ENCODE data around the gene KIFBP.
"Not testable (repeated sequence)": the region's sequence is repeated elsewhere in the genome, so short reads cannot be mapped to it uniquely, and the experiment has no call there.

Gene KIFBP, protein sequence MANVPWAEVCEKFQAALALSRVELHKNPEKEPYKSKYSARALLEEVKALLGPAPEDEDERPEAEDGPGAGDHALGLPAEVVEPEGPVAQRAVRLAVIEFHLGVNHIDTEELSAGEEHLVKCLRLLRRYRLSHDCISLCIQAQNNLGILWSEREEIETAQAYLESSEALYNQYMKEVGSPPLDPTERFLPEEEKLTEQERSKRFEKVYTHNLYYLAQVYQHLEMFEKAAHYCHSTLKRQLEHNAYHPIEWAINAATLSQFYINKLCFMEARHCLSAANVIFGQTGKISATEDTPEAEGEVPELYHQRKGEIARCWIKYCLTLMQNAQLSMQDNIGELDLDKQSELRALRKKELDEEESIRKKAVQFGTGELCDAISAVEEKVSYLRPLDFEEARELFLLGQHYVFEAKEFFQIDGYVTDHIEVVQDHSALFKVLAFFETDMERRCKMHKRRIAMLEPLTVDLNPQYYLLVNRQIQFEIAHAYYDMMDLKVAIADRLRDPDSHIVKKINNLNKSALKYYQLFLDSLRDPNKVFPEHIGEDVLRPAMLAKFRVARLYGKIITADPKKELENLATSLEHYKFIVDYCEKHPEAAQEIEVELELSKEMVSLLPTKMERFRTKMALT

DNA sequence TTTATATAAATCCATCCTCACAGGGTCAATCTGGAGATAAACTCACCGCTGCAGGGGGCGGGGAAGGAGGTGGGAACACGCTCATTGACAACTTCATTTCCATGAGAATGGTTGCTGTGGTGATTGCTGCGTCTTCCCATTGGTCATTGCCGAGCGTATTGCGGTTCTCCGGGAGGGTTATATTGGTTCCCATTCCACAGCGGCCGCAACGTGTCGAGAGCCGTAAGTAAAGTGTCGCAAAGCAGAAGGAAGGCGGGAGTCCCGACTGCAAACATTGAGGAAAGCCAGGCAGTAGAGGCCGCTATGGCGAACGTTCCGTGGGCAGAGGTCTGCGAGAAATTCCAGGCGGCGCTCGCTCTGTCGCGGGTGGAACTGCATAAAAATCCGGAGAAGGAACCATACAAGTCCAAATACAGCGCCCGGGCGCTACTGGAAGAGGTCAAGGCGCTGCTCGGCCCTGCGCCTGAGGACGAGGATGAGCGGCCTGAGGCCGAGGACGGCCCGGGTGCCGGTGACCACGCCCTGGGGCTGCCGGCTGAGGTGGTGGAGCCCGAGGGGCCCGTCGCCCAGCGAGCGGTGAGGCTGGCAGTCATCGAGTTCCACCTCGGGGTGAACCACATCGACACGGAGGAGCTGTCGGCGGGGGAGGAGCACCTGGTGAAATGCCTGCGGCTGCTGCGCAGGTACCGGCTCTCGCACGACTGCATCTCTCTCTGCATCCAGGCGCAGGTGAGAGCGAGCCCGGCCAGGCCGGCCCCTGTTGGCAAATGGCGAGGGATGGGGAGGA, at the start of gene KIFBP:
Gene KIFBP, plus strand, starts transcription at position 274 of the 787 bp plus-strand sequence. Its CDS starts 30 bp downstream, at position 304.
- peak within 1 kb of the TSS; percentile 94 for H3K4me3 ChIP-seq (ENCODE audit: low read depth, low read length)
- no peaks in the 10 kb centered on the region for H3K27me3 ChIP-seq (ENCODE audit: control insufficient read depth, insufficient read depth, low read length)
- H3K9me3 ChIP-seq (ENCODE audit: control insufficient read depth, insufficient read depth, low read length) = no peaks in the 10 kb centered on the region
- peaks cover 4% of the 10 kb centered on the region for H3K36me3 ChIP-seq (ENCODE audit: control insufficient read depth, insufficient read depth, low read length)
- H3K9ac ChIP-seq (ENCODE audit: low read depth, low read length) = peak within 1 kb of the TSS; percentile 91
- H3K4me1 ChIP-seq (ENCODE audit: control insufficient read depth, insufficient read depth, low read length) = peaks cover 4% of the 10 kb centered on the region

- no peaks in the 10 kb centered on the region for H3K36me3 ChIP-seq (ENCODE audit: control insufficient read depth, insufficient read depth, low read length)
- no peaks in the 10 kb centered on the region for H3K4me1 ChIP-seq (ENCODE audit: control insufficient read depth, insufficient read depth, low read length)
- H3K4me3 ChIP-seq (ENCODE audit: low read depth, low read length) = no peak overlapping the region
- no peaks in the 10 kb centered on the region for H3K27me3 ChIP-seq (ENCODE audit: control insufficient read depth, insufficient read depth, low read length)
- no peak overlapping the region for H3K9ac ChIP-seq (ENCODE audit: low read depth, low read length)
- H3K9me3 ChIP-seq (ENCODE audit: control insufficient read depth, insufficient read depth, low read length) = no peaks in the 10 kb centered on the region
Observed at GRCh38 chr10:68938884-68939283, 49.7 kb upstream of the KIFBP start.

GRCh38 chr10:68940917-68941316, 47.7 kb upstream of the KIFBP start:
- H3K9me3 ChIP-seq (ENCODE audit: control insufficient read depth, insufficient read depth, low read length); H3K27me3 ChIP-seq (ENCODE audit: control insufficient read depth, insufficient read depth, low read length); H3K9ac ChIP-seq (ENCODE audit: low read depth, low read length); H3K4me3 ChIP-seq (ENCODE audit: low read depth, low read length); H3K36me3 ChIP-seq (ENCODE audit: control insufficient read depth, insufficient read depth, low read length); H3K4me1 ChIP-seq (ENCODE audit: control insufficient read depth, insufficient read depth, low read length): not testable (repeated sequence)

DNA sequence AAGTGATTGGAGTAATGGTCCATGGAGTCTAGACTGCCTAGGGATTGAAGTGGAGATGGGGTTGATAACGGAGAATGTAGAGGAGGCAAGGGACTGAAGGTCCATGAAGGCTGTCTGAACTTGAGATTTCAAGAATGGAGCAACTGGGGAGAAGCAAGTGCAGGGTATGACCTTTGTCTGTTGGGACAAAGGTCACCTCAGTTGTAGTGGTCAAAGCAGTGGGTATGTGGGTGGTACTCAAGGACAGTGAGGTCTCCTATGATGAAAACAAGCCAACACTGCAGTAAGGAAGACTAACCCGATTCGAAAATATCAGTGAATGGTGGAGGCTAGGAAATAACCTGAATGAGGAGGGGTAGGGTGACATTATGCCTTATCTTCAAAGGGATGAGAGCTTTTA, 38.0 kb upstream of the KIFBP start:
- Histone ChIP-seq H3K36me3 (ENCODE audit: control insufficient read depth, insufficient read depth, low read length) (peaks cover 11% of the 10 kb centered on the region), H3K27me3 (ENCODE audit: control insufficient read depth, insufficient read depth, low read length) (no peaks in the 10 kb centered on the region), H3K9ac (ENCODE audit: low read depth, low read length) (no peak overlapping the region), H3K4me1 (ENCODE audit: control insufficient read depth, insufficient read depth, low read length) (no peaks in the 10 kb centered on the region), H3K9me3 (ENCODE audit: control insufficient read depth, insufficient read depth, low read length) (no peaks in the 10 kb centered on the region), H3K4me3 (ENCODE audit: low read depth, low read length) (no peak overlapping the region)

- H3K9ac ChIP-seq (ENCODE audit: low read depth, low read length) = no peak overlapping the region
- H3K27me3 ChIP-seq (ENCODE audit: control insufficient read depth, insufficient read depth, low read length) = no peaks in the 10 kb centered on the region
- H3K4me3 ChIP-seq (ENCODE audit: low read depth, low read length) = peak overlapping the region; percentile 98
- H3K9me3 ChIP-seq (ENCODE audit: control insufficient read depth, insufficient read depth, low read length) = no peaks in the 10 kb centered on the region
- H3K36me3 ChIP-seq (ENCODE audit: control insufficient read depth, insufficient read depth, low read length) = peaks cover 2% of the 10 kb centered on the region
- H3K4me1 ChIP-seq (ENCODE audit: control insufficient read depth, insufficient read depth, low read length) = no peaks in the 10 kb centered on the region
Observed at GRCh38 chr10:68954904-68955303, 33.7 kb upstream of the KIFBP start.

DNA sequence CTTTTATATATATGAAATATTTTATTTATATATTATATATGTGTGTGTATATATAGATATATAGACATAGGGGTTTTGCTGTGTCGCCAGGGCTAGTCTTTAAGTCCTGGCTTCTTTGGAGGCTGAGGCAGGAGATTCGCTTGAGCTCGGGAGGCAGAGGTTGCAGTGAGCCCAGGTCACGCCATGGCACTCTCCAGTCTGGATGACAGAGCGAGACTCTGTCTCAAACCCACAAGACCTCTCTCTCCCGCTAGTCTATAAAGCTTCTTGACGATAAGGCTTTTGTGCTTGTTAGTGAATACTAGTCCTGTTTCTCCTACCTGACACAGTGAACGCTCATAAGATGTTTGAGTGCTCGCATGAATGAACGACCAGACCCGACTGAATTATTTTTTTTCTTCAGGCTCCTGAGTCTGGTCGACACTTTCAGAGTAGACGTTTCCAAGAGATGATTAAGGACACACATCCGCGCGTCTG, 33.2 kb upstream of the KIFBP start:
- Histone ChIP-seq H3K9ac (ENCODE audit: low read depth, low read length) (peak overlapping the region; percentile 92), H3K4me3 (ENCODE audit: low read depth, low read length) (peak overlapping the region; percentile 98), H3K4me1 (ENCODE audit: control insufficient read depth, insufficient read depth, low read length) (no peaks in the 10 kb centered on the region), H3K27me3 (ENCODE audit: control insufficient read depth, insufficient read depth, low read length) (no peaks in the 10 kb centered on the region), H3K9me3 (ENCODE audit: control insufficient read depth, insufficient read depth, low read length) (no peaks in the 10 kb centered on the region), H3K36me3 (ENCODE audit: control insufficient read depth, insufficient read depth, low read length) (no peaks in the 10 kb centered on the region)

- Histone ChIP-seq H3K36me3 (ENCODE audit: control insufficient read depth, insufficient read depth, low read length) (no peaks in the 10 kb centered on the region), H3K27me3 (ENCODE audit: control insufficient read depth, insufficient read depth, low read length) (no peaks in the 10 kb centered on the region), H3K4me3 (ENCODE audit: low read depth, low read length) (peak within 1 kb of the TSS; percentile 98), H3K9ac (ENCODE audit: low read depth, low read length) (peak within 1 kb of the TSS; percentile 92), H3K4me1 (ENCODE audit: control insufficient read depth, insufficient read depth, low read length) (no peaks in the 10 kb centered on the region), H3K9me3 (ENCODE audit: control insufficient read depth, insufficient read depth, low read length) (no peaks in the 10 kb centered on the region)
Observed at GRCh38 chr10:68955832-68956532, 32.6 kb upstream of the KIFBP start, which contains the start of gene DDX21. Gene DDX21 (plus strand): TSS chr10:68956170. CDS start chr10:68956226, 56 bp downstream.

DNA sequence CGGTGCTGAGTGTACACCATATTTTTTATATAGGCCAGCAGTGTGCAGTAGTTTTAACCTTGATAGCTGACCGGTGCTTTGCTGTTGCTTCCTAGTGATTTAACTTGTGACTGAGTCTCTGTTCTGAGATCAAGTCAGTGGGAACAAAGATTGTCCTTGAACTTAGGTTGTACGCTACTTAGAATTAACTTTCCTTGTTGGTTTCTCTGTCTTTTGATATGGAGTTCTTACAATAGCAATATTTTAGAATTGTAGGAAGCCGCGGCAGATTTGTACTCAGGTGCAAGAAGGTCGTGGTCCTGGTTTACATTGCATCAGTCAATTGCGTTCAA, 31.4 kb upstream of the KIFBP start:
- peaks cover 3% of the 10 kb centered on the region for H3K36me3 ChIP-seq (ENCODE audit: control insufficient read depth, insufficient read depth, low read length)
- H3K4me3 ChIP-seq (ENCODE audit: low read depth, low read length) = peak overlapping the region; percentile 98
- H3K27me3 ChIP-seq (ENCODE audit: control insufficient read depth, insufficient read depth, low read length) = no peaks in the 10 kb centered on the region
- H3K9ac ChIP-seq (ENCODE audit: low read depth, low read length) = peak overlapping the region; percentile 92
- no peaks in the 10 kb centered on the region for H3K9me3 ChIP-seq (ENCODE audit: control insufficient read depth, insufficient read depth, low read length)
- H3K4me1 ChIP-seq (ENCODE audit: control insufficient read depth, insufficient read depth, low read length) = no peaks in the 10 kb centered on the region

- H3K4me3 ChIP-seq (ENCODE audit: low read depth, low read length) = peak overlapping the region; percentile 98
- H3K36me3 ChIP-seq (ENCODE audit: control insufficient read depth, insufficient read depth, low read length) = peaks cover 7% of the 10 kb centered on the region
- no peaks in the 10 kb centered on the region for H3K9me3 ChIP-seq (ENCODE audit: control insufficient read depth, insufficient read depth, low read length)
Observed at GRCh38 chr10:68957654-68958053, 30.9 kb upstream of the KIFBP start.

DNA sequence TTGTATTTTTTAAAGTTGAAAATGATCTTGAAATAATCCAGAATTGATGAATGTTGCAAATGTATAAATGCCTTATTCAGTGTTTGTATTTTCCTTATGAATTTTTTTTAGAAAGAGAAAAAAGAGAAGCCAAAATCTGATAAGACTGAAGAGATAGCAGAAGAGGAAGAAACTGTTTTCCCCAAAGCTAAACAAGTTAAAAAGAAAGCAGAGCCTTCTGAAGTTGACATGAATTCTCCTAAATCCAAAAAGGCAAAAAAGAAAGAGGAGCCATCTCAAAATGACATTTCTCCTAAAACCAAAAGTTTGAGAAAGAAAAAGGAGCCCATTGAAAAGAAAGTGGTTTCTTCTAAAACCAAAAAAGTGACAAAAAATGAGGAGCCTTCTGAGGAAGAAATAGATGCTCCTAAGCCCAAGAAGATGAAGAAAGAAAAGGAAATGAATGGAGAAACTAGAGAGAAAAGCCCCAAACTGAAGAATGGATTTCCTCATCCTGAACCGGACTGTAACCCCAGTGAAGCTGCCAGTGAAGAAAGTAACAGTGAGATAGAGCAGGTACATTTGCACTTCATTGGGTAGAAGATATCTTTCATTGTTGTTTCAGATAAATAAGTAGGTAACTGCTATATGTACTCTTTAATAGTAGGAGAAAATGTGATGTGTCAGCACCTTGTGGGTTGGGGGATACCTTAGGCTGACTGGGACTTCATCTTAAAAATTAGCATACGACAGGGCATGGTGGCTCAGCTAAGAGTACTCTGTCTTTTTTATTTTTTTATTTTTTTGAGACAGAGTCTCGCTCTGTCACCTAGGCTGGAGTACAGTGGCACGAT, 28.7 kb upstream of the KIFBP start:
- peaks cover 22% of the 10 kb centered on the region for H3K36me3 ChIP-seq (ENCODE audit: control insufficient read depth, insufficient read depth, low read length)
- no peaks in the 10 kb centered on the region for H3K4me1 ChIP-seq (ENCODE audit: control insufficient read depth, insufficient read depth, low read length)
- no peaks in the 10 kb centered on the region for H3K27me3 ChIP-seq (ENCODE audit: control insufficient read depth, insufficient read depth, low read length)
- no peaks in the 10 kb centered on the region for H3K9me3 ChIP-seq (ENCODE audit: control insufficient read depth, insufficient read depth, low read length)
- H3K4me3 ChIP-seq (ENCODE audit: low read depth, low read length) = no peak overlapping the region
- no peak overlapping the region for H3K9ac ChIP-seq (ENCODE audit: low read depth, low read length)

More at GRCh38 chr10:68957654-68958053, 30.9 kb upstream of the KIFBP start:
- no peaks in the 10 kb centered on the region for H3K27me3 ChIP-seq (ENCODE audit: control insufficient read depth, insufficient read depth, low read length)
- H3K4me1 ChIP-seq (ENCODE audit: control insufficient read depth, insufficient read depth, low read length) = no peaks in the 10 kb centered on the region
- peak overlapping the region; percentile 92 for H3K9ac ChIP-seq (ENCODE audit: low read depth, low read length)
